ENCODE results near the gene WDFY1.
A peak's percentile ranks its signal among the peaks of the same experiment; 100 is the strongest.

WDFY1 gene

DNA sequence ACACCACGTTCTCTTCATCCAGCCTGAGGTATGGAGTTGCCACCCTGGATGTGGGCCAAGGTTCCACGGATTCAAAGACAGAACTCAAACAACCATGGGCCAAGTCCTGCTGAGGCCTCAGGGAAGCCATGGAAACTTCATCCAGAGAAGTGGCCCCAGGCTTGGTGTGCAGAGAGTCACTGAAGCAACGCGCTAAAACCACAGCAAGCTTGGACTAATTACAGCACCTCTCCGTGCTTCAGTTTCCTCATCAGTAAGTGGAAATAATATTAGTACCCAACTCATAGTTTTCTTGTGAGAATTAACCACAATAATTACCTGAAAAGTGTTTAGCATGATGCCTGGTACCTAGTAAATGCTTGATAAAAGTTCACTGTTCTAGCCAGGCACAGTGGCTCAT lies 88.6 kb downstream of the WDFY1 start:
- DNase-seq (ENCODE audit: low spot score): no peak

- no peak for DNase-seq (ENCODE audit: low spot score)
These were observed 89.1 kb downstream of the WDFY1 start for GRCh38 chr2:223856021-223856420.

DNA sequence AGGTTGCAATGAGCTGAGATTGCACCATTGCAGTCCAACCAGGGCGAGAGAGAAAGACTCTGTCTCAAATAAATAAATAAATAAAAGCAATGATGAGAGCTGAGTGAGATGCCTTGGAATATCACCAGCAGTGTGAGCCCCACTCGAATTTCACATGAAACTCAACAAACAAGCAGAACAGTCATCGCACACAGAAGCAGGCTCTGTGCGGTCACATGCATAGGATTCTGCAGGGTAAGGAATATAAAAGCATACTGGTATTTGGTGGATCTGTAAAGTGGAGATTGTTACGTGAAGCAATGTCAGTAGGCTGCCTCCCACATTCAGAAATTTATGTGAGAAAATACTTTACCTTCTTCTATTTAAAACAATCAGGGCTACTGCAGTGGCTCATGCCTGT lies 89.7 kb downstream of the WDFY1 start:
- no peak for DNase-seq (ENCODE audit: low spot score)

- DNase-seq (ENCODE audit: low spot score): no peak
These were observed 90.4 kb downstream of the WDFY1 start for GRCh38 chr2:223854741-223855140.

DNA sequence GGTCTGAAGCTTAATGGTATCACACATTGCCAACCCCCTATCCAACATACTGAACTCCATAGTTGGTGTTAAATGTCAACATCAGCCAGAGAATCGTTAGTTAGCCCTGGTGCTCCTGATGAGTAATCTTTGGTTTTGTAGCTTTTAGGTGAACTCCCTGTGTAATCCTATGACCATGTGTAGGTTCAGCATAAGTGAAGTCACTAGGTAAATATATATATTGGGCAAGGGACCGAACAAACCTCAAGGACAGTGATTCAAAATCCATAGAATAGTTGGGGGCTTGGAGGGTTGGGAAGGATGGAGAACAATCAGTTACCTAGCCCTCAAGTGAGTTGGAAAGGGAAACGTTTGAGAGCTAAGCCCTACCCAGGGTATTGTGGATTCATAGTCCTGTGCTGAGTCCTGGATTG lies 91.7 kb downstream of the WDFY1 start:
- DNase-seq (ENCODE audit: low spot score): no peak

DNA sequence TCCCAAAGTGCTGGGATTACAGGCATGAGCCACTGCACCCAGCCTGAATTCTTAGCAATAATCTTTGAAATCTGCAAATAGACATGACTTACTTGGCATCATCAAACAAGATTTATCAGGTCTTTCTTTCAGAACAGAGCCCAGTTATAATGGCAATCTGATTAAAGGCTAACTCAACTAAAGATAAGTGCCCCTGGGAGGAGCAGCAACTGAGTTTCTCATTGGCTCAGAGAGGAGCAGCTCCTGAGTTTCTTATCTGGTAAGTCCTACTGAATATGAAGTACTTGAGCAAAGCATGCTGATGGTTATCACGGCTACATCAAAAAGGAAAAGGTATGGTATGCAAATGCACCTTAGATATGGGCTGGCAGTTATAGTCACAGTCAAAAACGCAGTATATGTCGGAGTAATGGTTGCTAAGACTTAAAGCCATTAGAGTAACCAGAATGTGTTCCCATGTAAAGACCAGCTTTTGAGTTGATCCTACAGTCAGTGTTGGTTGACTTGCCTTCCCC lies 92.8 kb downstream of the WDFY1 start:
- no peak for DNase-seq (ENCODE audit: low spot score)

DNA sequence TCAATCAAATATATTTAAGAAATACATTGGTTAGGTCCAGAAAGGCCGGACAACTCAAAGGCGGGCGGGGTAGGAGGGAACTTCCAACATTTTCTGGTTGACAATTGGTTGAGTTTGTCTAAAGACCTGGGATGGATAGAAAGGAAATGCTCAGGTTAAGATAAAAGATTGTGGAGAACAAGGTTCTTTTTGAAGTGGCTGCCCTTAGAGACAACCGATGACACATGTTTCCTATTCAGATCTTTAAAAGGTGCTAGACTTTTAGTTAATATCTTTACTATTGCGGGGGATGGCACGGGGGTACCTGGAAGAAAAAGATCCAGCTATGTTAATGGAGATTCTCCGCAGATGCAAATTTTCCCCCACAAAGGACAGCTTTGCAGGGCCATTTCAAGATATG lies 97.7 kb downstream of the WDFY1 start:
- DNase-seq (ENCODE audit: low spot score): no peak

DNA sequence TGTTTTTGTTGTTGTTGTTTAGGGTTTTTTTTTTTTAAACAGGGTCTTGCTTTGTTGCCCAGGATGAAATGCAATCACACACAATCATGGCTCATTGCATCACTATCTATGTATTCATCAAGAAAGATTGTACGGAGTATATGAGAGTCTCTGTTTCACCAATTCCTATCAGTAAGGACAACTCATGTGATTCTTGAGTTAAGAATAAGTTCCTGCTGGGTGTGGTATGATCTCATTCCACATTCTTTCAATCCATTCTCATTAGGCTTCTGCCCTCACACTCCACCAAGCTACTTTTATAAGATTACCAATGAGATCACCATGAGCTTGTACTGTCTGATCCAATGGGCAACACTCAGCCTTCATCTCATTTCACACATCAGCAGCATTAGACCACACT lies 98.6 kb downstream of the WDFY1 start:
- peak; percentile 84 for DNase-seq (ENCODE audit: low spot score)

GRCh38 chr2:223841436-223842190 lies 103.5 kb downstream of the WDFY1 start:
- DNase-seq (ENCODE audit: low spot score): no peak

GRCh38 chr2:223837287-223838061 lies 107.7 kb downstream of the WDFY1 start, which contains the start of gene AP1S3:
TSS of gene AP1S3 (minus strand) at chr2:223837582. CDS start at chr2:223837450, 132 bp downstream.
- peak; percentile 69 for DNase-seq (ENCODE audit: low spot score)

DNA sequence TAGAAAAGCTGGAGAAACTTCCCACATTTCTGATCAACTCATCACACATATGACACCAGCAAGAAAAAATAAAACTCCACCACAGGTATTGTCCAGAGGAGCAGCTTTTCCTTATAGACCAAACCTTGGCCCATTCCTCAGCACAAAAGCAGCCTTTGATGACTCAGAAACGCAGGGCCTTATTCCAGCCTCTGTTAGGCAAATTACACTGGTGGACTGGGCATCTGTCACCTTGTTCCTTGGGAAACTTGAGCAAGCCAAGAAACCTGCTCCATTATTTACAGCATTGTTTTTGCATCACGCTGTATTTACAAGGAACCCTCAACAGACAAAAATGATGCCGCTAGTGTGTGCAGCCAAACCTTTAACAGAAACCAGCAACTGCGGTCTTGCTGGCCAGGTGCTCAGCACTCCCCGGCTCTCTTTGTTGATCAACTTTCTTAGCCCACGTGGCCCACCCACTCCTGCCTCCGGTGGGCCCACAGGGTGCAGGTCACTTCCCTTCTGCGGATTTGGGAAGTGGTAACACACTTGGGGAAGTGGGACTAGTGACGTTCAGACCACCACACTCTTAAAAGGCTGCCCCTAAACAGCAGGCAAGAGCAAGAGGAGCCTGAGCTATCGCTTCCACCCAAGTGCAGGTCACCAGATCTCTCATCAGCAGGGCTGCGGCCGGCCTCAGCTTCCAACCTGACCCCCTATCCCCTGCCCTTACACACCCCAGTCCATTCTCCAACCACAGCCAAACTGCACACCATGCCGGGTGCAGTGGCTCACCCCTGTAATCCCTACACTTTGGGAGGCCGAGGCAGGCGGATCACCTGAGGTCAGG lies 109.2 kb downstream of the WDFY1 start:
- no peak for DNase-seq (ENCODE audit: low spot score)

- DNase-seq (ENCODE audit: low spot score): no peak
These were observed 110.7 kb downstream of the WDFY1 start for GRCh38 chr2:223834431-223834830.

- no peak for DNase-seq (ENCODE audit: low spot score)
These were observed 112.8 kb downstream of the WDFY1 start for GRCh38 chr2:223832241-223832903.

- DNase-seq (ENCODE audit: low spot score): no peak
These were observed 116.0 kb downstream of the WDFY1 start for GRCh38 chr2:223829128-223829527.

- no peak for DNase-seq (ENCODE audit: low spot score)
These were observed 116.8 kb downstream of the WDFY1 start for GRCh38 chr2:223828314-223828713.

GRCh38 chr2:223826995-223827394 lies 118.1 kb downstream of the WDFY1 start:
- no peak for DNase-seq (ENCODE audit: low spot score)

Measured in AG08395 (cell line).